Measurements from ENCODE around the gene PAX5.

GRCh38 chr9:36945999-36946398, 88.1 kb downstream of the PAX5 start:
- TF ChIP-seq, protein P1, sequence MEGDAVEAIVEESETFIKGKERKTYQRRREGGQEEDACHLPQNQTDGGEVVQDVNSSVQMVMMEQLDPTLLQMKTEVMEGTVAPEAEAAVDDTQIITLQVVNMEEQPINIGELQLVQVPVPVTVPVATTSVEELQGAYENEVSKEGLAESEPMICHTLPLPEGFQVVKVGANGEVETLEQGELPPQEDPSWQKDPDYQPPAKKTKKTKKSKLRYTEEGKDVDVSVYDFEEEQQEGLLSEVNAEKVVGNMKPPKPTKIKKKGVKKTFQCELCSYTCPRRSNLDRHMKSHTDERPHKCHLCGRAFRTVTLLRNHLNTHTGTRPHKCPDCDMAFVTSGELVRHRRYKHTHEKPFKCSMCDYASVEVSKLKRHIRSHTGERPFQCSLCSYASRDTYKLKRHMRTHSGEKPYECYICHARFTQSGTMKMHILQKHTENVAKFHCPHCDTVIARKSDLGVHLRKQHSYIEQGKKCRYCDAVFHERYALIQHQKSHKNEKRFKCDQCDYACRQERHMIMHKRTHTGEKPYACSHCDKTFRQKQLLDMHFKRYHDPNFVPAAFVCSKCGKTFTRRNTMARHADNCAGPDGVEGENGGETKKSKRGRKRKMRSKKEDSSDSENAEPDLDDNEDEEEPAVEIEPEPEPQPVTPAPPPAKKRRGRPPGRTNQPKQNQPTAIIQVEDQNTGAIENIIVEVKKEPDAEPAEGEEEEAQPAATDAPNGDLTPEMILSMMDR (IDR thresholded peaks at IDR 0.05), result no peak
- TF ChIP-seq ZFX (IDR thresholded peaks at IDR 0.05; ENCODE audit: borderline replicate concordance), result no peak
